H1 (cell line): ENCODE measurements around the gene GNRHR. TPM values are rescaled to one million over a fixed set of nuclear protein-coding genes. Genes with fewer than 3 reads are reported as not detected.

Experiments used
- CTCF ChIA-PET: fragments of 300-600 bp; sonication (Branson Sonifier 250); formaldehyde crosslinking; loops from one replicate; lab custom pipeline; 2021; ENCODE audit not compliant: partially characterized antibody; lab: Charles Lee
- POLR2A ChIA-PET: fragments of 300-600 bp; sonication (Branson Sonifier 250); formaldehyde crosslinking; loops from one replicate; lab custom pipeline; 2021; ENCODE audit warnings: inconsistent platforms; ENCODE audit not compliant: partially characterized antibody; lab: Charles Lee
- DNase-seq, 2 experiments: peaks; one replicate each; pipeline versions ENCODE4 v3.0.0 to v3.0.0-alpha.2; 2010 to 2022; ENCODE audit warnings: low spot score in 2 of 2, low read depth in 1 of 2, mixed read lengths in 1 of 2
- FAIRE-seq: peaks from 2 replicates; lab custom pipeline; 2011; peaks lifted over from hg19 to GRCh38; lab: Jason Lieb, UNC
- H2AFZ ChIP-seq: 2 replicates; pipeline ENCODE4 v1.8.1; 2012; ENCODE audit warnings: low read length, inconsistent platforms
- H2AK5ac ChIP-seq: 2 replicates; pipeline ENCODE4 v1.6.1; 2013; ENCODE audit warnings: low read depth, low read length
- H2BK120ac ChIP-seq: replicated peaks from 2 replicates; pipeline ENCODE3; 2013; ENCODE audit warnings: low read depth, low read length, inconsistent platforms
- H2BK12ac ChIP-seq: 2 replicates; pipeline ENCODE4 v1.6.1; 2013; ENCODE audit warnings: low read depth, low read length
- H2BK15ac ChIP-seq: 2 replicates; pipeline ENCODE4 v1.6.1; 2013; ENCODE audit warnings: low read length
- H2BK20ac ChIP-seq: 2 replicates; pipeline ENCODE4 v1.6.1; 2013; ENCODE audit warnings: low read length
- H2BK5ac ChIP-seq: 2 replicates; pipeline ENCODE4 v1.6.1; 2013; ENCODE audit warnings: low read depth, low read length
- H3K14ac ChIP-seq: 2 replicates; pipeline ENCODE4 v1.6.1; 2013; ENCODE audit warnings: inconsistent platforms; ENCODE audit not compliant: insufficient read length
- H3K18ac ChIP-seq: 2 replicates; pipeline ENCODE4 v1.6.1; 2013; ENCODE audit warnings: low read length; ENCODE audit errors: extremely low read depth
- H3K23ac ChIP-seq: 2 replicates; pipeline ENCODE4 v1.6.1; 2013; ENCODE audit warnings: inconsistent platforms; ENCODE audit not compliant: insufficient read length
- H3K23me2 ChIP-seq: 2 replicates; pipeline ENCODE4 v1.6.1; 2013; ENCODE audit warnings: low read depth, low read length
- H3K27ac ChIP-seq: 2 replicates; pipeline ENCODE4 v1.6.1; 2011; ENCODE audit warnings: low read depth, low read length, inconsistent platforms
- H3K27me3 ChIP-seq, 4 experiments: replicated peaks in 1 of 4; 1 replicate in 1 of 4; 2 replicates in 3 of 4; pipeline versions ENCODE4 v1.6.1 to v1.8.1; 2011 to 2013; ENCODE audit warnings: low read length in 3 of 4, mild to moderate bottlenecking in 3 of 4, inconsistent platforms in 2 of 4, mixed read lengths in 2 of 4, moderate library complexity in 1 of 4; ENCODE audit not compliant: control insufficient read depth in 3 of 4, insufficient read depth in 3 of 4; ENCODE audit errors: extremely low read depth in 1 of 4
- H3K36me3 ChIP-seq, 4 experiments: 2 replicates each; pipeline versions ENCODE4 v1.6.1 to v1.8.1; 2011 to 2013; ENCODE audit warnings: mild to moderate bottlenecking in 4 of 4, low read length in 3 of 4, moderate library complexity in 2 of 4, control low read depth in 1 of 4, inconsistent platforms in 1 of 4; ENCODE audit not compliant: insufficient read depth in 4 of 4, control insufficient read depth in 2 of 4
- H3K4ac ChIP-seq: replicated peaks from 2 replicates; pipeline ENCODE3; 2013; ENCODE audit warnings: low read length, low read depth, mixed read lengths, inconsistent platforms; ENCODE audit not compliant: insufficient read length
- H3K4me1 ChIP-seq, 4 experiments: replicated peaks in 1 of 4; 1 replicate in 1 of 4; 2 replicates in 3 of 4; pipeline versions ENCODE4 v1.6.1 to v1.8.1; 2011 to 2013; ENCODE audit warnings: low read length in 3 of 4, inconsistent platforms in 2 of 4, mixed read lengths in 1 of 4; ENCODE audit not compliant: insufficient read depth in 4 of 4, control insufficient read depth in 3 of 4
- H3K4me2 ChIP-seq, 2 experiments: 2 replicates each; pipeline versions ENCODE4 v1.6.1 to v1.8.1; 2011 to 2013; ENCODE audit warnings: low read depth in 2 of 2, low read length in 2 of 2, control low read depth in 1 of 2, inconsistent platforms in 1 of 2, mild to moderate bottlenecking in 1 of 2; ENCODE audit not compliant: insufficient read depth in 1 of 2
- H3K4me3 ChIP-seq, 4 experiments: fragments of 200-600, 300-600 bp in 1 of 4; sonication (generic), shearing (Covaris generic), sonication (Bioruptor Twin) in 1 of 4; 2 replicates each; pipeline versions ENCODE4 v1.5.1 to v1.8.1; 2011 to 2016; ENCODE audit warnings: low read length in 4 of 4, low read depth in 3 of 4, control low read depth in 2 of 4, inconsistent platforms in 2 of 4, mild to moderate bottlenecking in 2 of 4, mixed read lengths in 1 of 4, moderate library complexity in 1 of 4; ENCODE audit not compliant: insufficient read depth in 2 of 4; ENCODE audit errors: extremely low read depth in 1 of 4
- H3K56ac ChIP-seq: replicated peaks from 2 replicates; pipeline ENCODE3; 2013; ENCODE audit warnings: low read depth, mild to moderate bottlenecking, mixed read lengths, low read length, inconsistent platforms; ENCODE audit not compliant: insufficient read length
- H3K79me1 ChIP-seq: 2 replicates; pipeline ENCODE4 v1.6.1; 2013; ENCODE audit warnings: low read depth, low read length, control low read depth
- H3K79me2 ChIP-seq, 2 experiments: 2 replicates each; pipeline versions ENCODE4 v1.6.1 to v1.8.1; 2012 to 2013; ENCODE audit warnings: low read length in 2 of 2, mild to moderate bottlenecking in 2 of 2, inconsistent platforms in 1 of 2; ENCODE audit not compliant: insufficient read depth in 2 of 2, control insufficient read depth in 1 of 2
- H3K9ac ChIP-seq, 4 experiments: replicated peaks in 1 of 4; 1 replicate in 1 of 4; 2 replicates in 3 of 4; pipeline versions ENCODE4 v1.6.1 to v1.8.1; 2011 to 2013; ENCODE audit warnings: low read depth in 3 of 4, low read length in 3 of 4, control low read depth in 2 of 4, mild to moderate bottlenecking in 2 of 4, moderate library complexity in 2 of 4, inconsistent platforms in 1 of 4; ENCODE audit errors: extremely low read depth in 1 of 4
- H3K9me3 ChIP-seq, 2 experiments: 2 replicates each; pipeline versions ENCODE4 v1.6.1 to v1.8.1; 2012 to 2013; ENCODE audit warnings: mild to moderate bottlenecking in 2 of 2, moderate library complexity in 2 of 2, control low read depth in 1 of 2, inconsistent platforms in 1 of 2, low read depth in 1 of 2, low read length in 1 of 2, mixed read lengths in 1 of 2; ENCODE audit not compliant: insufficient read depth in 2 of 2
- H4K20me1 ChIP-seq, 2 experiments: replicated peaks in 1 of 2; 2 replicates each; pipeline versions ENCODE3 to v1.8.1; 2011 to 2013; ENCODE audit warnings: inconsistent platforms in 2 of 2, low read length in 2 of 2, mild to moderate bottlenecking in 1 of 2; ENCODE audit not compliant: insufficient read depth in 2 of 2, control insufficient read depth in 1 of 2
- H4K5ac ChIP-seq: 2 replicates; pipeline ENCODE4 v1.6.1; 2013; ENCODE audit warnings: low read length, low read depth, mixed read lengths, inconsistent platforms; ENCODE audit not compliant: insufficient read length
- H4K8ac ChIP-seq: 2 replicates; pipeline ENCODE4 v1.8.0; 2013; ENCODE audit warnings: mild to moderate bottlenecking, moderate library complexity, low read length, inconsistent platforms; ENCODE audit not compliant: insufficient read depth; ENCODE audit errors: extremely low read depth
- H4K91ac ChIP-seq: replicated peaks from 2 replicates; pipeline ENCODE3; 2013; ENCODE audit warnings: low read length, mixed read lengths, inconsistent platforms; ENCODE audit not compliant: insufficient read length
- BRCA1 ChIP-seq: IDR thresholded peaks from 2 replicates; pipeline ENCODE4 v1.6.1; 2012; ENCODE audit warnings: low read depth, low read length, improper control_type of control experiment
- CHD2 ChIP-seq: IDR thresholded peaks from 2 replicates; pipeline ENCODE4 v1.6.1; 2012; ENCODE audit warnings: low read length, improper control_type of control experiment
- EZH2 ChIP-seq: fragments of 200-600 bp; sonication (generic); IDR thresholded peaks from 2 replicates; pipeline ENCODE4 v1.7.1; 2012; ENCODE audit warnings: low read depth, mild to moderate bottlenecking, moderate library complexity, low read length, inconsistent platforms; ENCODE audit not compliant: severe bottlenecking
- NANOG ChIP-seq: IDR thresholded peaks from 2 replicates; pipeline ENCODE4 v1.6.1; 2011; ENCODE audit warnings: low read length, low read depth, mild to moderate bottlenecking, inconsistent platforms; ENCODE audit not compliant: insufficient read depth, poor library complexity, severe bottlenecking
- NRF1 ChIP-seq: IDR thresholded peaks from 2 replicates; pipeline ENCODE4 v1.6.1; 2011; ENCODE audit warnings: mild to moderate bottlenecking, low read depth, low read length, improper control_type of control experiment
- POLR2A ChIP-seq, 2 experiments: IDR thresholded peaks; 1 replicate in 1 of 2; 2 replicates in 1 of 2; pipeline ENCODE4 v1.6.1; 2011; ENCODE audit warnings: low read depth in 2 of 2, low read length in 2 of 2, mild to moderate bottlenecking in 2 of 2; ENCODE audit errors: control extremely low read depth in 1 of 2
- POU5F1 ChIP-seq: IDR thresholded peaks from 2 replicates; pipeline ENCODE4 v1.6.1; 2011; ENCODE audit warnings: low read depth, mild to moderate bottlenecking, low read length, moderate library complexity
- RFX5 ChIP-seq: IDR thresholded peaks from 2 replicates; pipeline ENCODE4 v1.6.1; 2011; ENCODE audit warnings: low read depth, low read length, improper control_type of control experiment, borderline replicate concordance
- SAP30 ChIP-seq: fragments of 300-600 bp; sonication (generic); IDR thresholded peaks from 2 replicates; pipeline ENCODE4 v1.7.1; 2012; ENCODE audit warnings: low read length, moderate library complexity, mild to moderate bottlenecking, inconsistent platforms; ENCODE audit not compliant: insufficient read depth, insufficient replicate concordance
- SRF ChIP-seq: IDR thresholded peaks from 2 replicates; pipeline ENCODE4 v1.6.1; 2011; ENCODE audit warnings: mild to moderate bottlenecking, low read depth, low read length, moderate library complexity
- TAF1 ChIP-seq: IDR thresholded peaks from 2 replicates; pipeline ENCODE4 v1.6.1; 2011; ENCODE audit warnings: mild to moderate bottlenecking, low read depth, low read length
- WGBS, 2 experiments: shearing (Covaris generic) in 1 of 2; methylation state at CpG; one replicate each; pipeline versions ENCODE4 v1.1.6 to v1.1.7; 2013 to 2015; ENCODE audit warnings: low lambda C conversion rate in 2 of 2, mixed read lengths in 2 of 2, inconsistent platforms in 1 of 2, low coverage in 1 of 2, missing lambda C conversion rate in 1 of 2; ENCODE audit not compliant: insufficient replicate concordance in 2 of 2, insufficient coverage in 1 of 2, insufficient read length in 1 of 2; ENCODE audit errors: extremely low coverage in 1 of 2, missing lambda C conversion rate in 1 of 2; 5-methylcytosine and 5-hydroxymethylcytosine counted together
- polyA plus RNA-seq, 7 experiments: library from polyadenylated mRNA; depleted of rRNA in 3 of 7; stranded (reverse) in 5 of 7; unstranded in 2 of 7; fragments of >200 nt in 5 of 7; fragments of 200-250 nt in 2 of 7; gene quantifications; 1 replicate in 5 of 7; 2 replicates in 1 of 7; 4 replicates in 1 of 7; pipeline versions ENCODE4 v1.2.1 to v1.2.3, GENCODE V29; 2011 to 2013; ENCODE audit warnings: missing spikeins in 2 of 7, mixed read lengths in 2 of 7
- total RNA-seq: library from RNA; stranded (reverse); fragmentation: NEBNext Ultra II Directional; extraction: Animal tissue kit (Norgen Biotek cat#: 25700); gene quantifications from 2 replicates; pipeline ENCODE4 v1.2.1, GENCODE V29; 2021

The GNRHR gene
- total and polyA plus RNA-seq, 2 of the 8 experiments (the other 6 are each of a cell fraction or from before 2014, with no cell fraction given) = not detected

DNA sequence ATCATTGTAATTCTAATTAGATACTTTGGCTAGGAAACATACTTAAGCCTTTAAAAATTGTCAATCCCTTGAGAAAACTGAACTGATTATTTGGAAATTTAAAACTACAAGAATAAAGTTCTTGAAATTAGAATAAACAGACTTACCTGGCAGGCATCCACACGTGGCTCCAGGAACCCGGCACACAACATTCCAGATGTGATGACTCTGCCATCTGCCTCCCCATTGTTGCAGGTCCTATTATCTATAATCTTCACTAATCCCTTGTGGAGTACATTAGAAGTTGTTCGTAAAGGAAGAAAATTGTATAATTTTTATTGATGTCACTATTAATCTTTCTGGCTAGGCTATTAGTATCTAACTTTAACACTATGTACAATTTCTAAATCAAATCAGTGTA is 16.2 kb upstream of the GNRHR start:
- Histone ChIP-seq H3K4me2 (no peak overlapping the region), H3K4ac (no peak overlapping the region), H3K18ac (no peak overlapping the region), H2AFZ (no peak overlapping the region), H3K23me2 (no peaks in the 10 kb centered on the region; the same call in 1 of the 2 replicates), H2BK120ac (no peak overlapping the region), H3K36me3 (no peaks in the 10 kb centered on the region), H3K4me1 (0 out of 7 replicates have a peak, but pooled peaks cover 0 to 2% (median 0%) of the 10 kb centered on the region in 4 experiments), H3K79me1 (no peaks in the 10 kb centered on the region), H3K56ac (no peak overlapping the region), H2BK15ac (no peak overlapping the region), H4K91ac (no peak overlapping the region), H2BK5ac (no peak overlapping the region), H3K9ac (no peak overlapping the region), H2AK5ac (no peak overlapping the region), H3K4me3 (no peak overlapping the region), H3K79me2 (no peaks in the 10 kb centered on the region), H3K23ac (no peak overlapping the region), H2BK12ac (no peak overlapping the region), H3K27me3 (no peaks in the 10 kb centered on the region), H3K9me3 (no peaks in the 10 kb centered on the region), H4K8ac (no peak overlapping the region), H4K5ac (no peak overlapping the region), H3K27ac (no peak overlapping the region), H3K14ac (no peak overlapping the region), H2BK20ac (no peak overlapping the region), H4K20me1 (no peaks in the 10 kb centered on the region)
- ChIA-PET CTCF (interaction anchor here (0.7 to 1.4 kb wide), 5 partner anchors 13 to 59 kb away, joined by 3 to 5 read pairs (median 3); no protein-coding TSS in a partner anchor), POLR2A (no interaction called here)
- no peak for DNase-seq
- no peak for TF ChIP-seq SRF
- TF ChIP-seq RFX5 = no peak
- TF ChIP-seq EZH2 = no peak
- TF ChIP-seq POU5F1 = no peak
- no peak for TF ChIP-seq TAF1
- TF ChIP-seq SAP30 = no peak
- no peak for TF ChIP-seq NANOG
- no peak for TF ChIP-seq NRF1
- TF ChIP-seq POLR2A (IDR thresholded peaks at IDR 0.05; ENCODE audit: control extremely low read depth in 1 of 2, low read depth in 2 of 2, low read length in 2 of 2) = no peak
- no peak for TF ChIP-seq BRCA1
- TF ChIP-seq CHD2 = no peak
- WGBS, 2 experiments = 82% methylated on average over 3 of the region's 3 CpGs; no CpG with 5 or more reads in 1 of the 2 experiments
- FAIRE-seq = no peak
